Nephron progenitor cell (in vitro differentiated cells): ENCODE data around the gene GSC2.

Experiments used
- DNase-seq: peaks from one replicate; pipeline ENCODE4 v3.0.0; 2021
- H3K27ac Mint-ChIP-seq: 2 replicates; pipeline ENCODE4 v1.8.0; 2021; ENCODE audit warnings: mild to moderate bottlenecking, moderate library complexity, mixed read lengths
- H3K27me3 Mint-ChIP-seq: 2 replicates; pipeline ENCODE4 v1.8.0; 2021; ENCODE audit warnings: mild to moderate bottlenecking, low read depth, mixed read lengths; ENCODE audit not compliant: poor library complexity
- H3K36me3 Mint-ChIP-seq: 2 replicates; pipeline ENCODE4 v1.8.0; 2021; ENCODE audit warnings: low read depth, mixed read lengths
- H3K4me1 Mint-ChIP-seq: 2 replicates; pipeline ENCODE4 v1.8.0; 2021; ENCODE audit warnings: mixed read lengths
- H3K4me3 Mint-ChIP-seq: 2 replicates; pipeline ENCODE4 v1.8.0; 2021; ENCODE audit warnings: mild to moderate bottlenecking, moderate library complexity, mixed read lengths
- H3K9me3 Mint-ChIP-seq: 2 replicates; pipeline ENCODE4 v1.8.0; 2021; ENCODE audit warnings: mild to moderate bottlenecking, moderate library complexity, mixed read lengths
- CTCF ChIP-seq: fragments of 200-600 bp; sonication (generic); IDR thresholded peaks from 2 replicates; pipeline ENCODE4 v1.5.0; 2021; ENCODE audit warnings: antibody characterized with exemption

Gene GSC2

DNA sequence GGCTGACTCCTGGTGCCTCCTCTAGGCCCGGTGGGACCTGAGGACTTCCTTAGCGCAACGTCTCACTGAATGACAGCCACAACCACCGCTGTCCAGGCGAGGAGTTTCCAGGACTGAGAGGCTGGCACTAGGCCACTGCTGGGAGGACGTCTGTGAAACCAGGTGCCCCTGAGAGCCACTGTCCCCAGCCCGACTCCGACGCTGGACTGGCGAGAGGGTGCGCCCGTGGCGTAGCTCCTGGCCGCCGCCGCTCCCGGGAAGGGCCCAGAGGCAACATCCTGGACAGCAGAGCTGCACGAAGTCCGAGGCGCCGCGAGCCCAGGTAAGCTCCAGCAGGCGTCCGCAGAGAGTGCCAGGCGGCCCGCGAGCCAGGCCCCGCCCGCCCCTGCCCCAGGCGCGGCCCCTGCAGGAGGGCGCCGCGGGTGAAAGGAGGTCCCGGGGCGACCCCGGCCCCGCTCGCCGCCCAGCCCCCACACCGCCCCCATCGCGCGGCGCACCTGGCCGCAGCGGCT, 28.4 kb downstream of the GSC2 start:
- peak; percentile 62 for DNase-seq
- no peak for TF ChIP-seq CTCF
- no peaks in the 10 kb centered on the region for H3K9me3 Mint-ChIP-seq
- peak overlapping the region; percentile 92 for H3K4me3 Mint-ChIP-seq
- peak overlapping the region; percentile 79 for H3K27ac Mint-ChIP-seq
- peaks cover 18% of the 10 kb centered on the region for H3K27me3 Mint-ChIP-seq
- H3K36me3 Mint-ChIP-seq = no peaks in the 10 kb centered on the region
- peaks cover 38% of the 10 kb centered on the region for H3K4me1 Mint-ChIP-seq

DNA sequence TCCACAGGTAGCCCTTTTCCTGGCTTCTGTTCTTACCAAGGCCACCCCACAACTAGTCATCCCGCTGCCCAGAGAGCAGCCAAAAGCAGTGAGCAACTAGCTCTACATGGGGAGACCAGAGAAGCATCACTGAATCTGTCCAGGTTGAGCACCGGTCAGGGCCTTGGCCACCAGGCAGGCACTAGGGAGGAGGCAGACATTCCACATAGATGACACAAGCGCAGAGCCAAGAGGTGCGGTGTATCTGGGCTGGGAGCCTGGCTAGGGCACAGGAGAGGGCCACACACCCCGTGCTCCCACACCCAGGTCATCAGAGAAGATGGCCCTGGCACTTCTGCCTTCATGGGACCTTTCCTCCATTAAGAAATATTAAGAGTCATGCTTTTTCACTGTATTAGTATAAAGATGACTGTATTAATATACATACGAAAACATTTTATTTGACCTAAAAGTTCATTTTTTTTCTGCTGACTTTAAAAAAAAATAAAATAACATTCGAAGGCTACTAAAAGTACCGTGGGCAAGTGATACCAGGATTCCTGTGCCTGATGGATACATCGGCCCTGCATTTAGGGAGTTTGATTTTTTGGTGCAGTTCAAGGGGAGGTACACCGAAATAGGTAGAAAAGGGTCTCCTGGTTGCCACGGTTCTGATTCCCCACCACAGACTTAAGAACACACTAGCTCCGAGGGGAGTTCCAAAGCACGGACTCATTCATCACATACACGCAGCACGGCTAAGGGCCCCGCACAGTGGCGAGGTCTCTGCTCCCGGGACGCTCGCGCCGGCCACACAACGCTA, 29.1 kb downstream of the GSC2 start:
- DNase-seq = peak; percentile 49
- H3K4me3 Mint-ChIP-seq = peak overlapping the region; percentile 92
- peak overlapping the region; percentile 79 for H3K27ac Mint-ChIP-seq
- peaks cover 12% of the 10 kb centered on the region for H3K27me3 Mint-ChIP-seq
- TF ChIP-seq CTCF = no peak
- H3K36me3 Mint-ChIP-seq = peaks cover under 1% of the 10 kb centered on the region
- H3K4me1 Mint-ChIP-seq = peaks cover 39% of the 10 kb centered on the region
- no peaks in the 10 kb centered on the region for H3K9me3 Mint-ChIP-seq

- Mint-ChIP-seq H3K36me3 (peaks cover 11% of the 10 kb centered on the region), H3K4me3 (peak overlapping the region; percentile 11), H3K27me3 (peaks cover 7% of the 10 kb centered on the region), H3K27ac (no peak overlapping the region), H3K9me3 (no peaks in the 10 kb centered on the region), H3K4me1 (peaks cover 43% of the 10 kb centered on the region)
- TF ChIP-seq CTCF = no peak
- DNase-seq = no peak
These were observed 30.1 kb downstream of the GSC2 start for GRCh38 chr22:19119949-19120348.

- no peak overlapping the region for H3K27ac Mint-ChIP-seq
- H3K4me3 Mint-ChIP-seq = no peak overlapping the region
These were observed 31.7 kb downstream of the GSC2 start for GRCh38 chr22:19118329-19118880.

DNA sequence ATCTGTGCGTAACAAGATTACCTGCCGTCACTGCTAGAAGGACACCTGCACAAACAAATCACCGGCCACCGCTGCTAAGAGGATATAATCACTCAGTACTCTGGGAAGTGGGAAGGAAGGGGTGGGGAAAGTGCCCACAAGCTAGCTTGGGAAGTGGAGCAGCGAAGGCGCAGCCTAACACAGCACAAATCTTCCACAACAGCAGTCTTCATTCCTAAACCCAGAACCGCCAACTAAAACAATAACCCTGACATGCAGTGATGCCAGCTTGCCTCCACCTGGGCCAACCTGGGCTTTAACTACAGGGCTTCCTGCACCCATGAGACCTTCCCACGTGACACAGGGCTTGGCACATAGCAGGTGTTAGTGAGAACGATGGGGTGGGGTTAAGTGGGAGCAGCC, 33.0 kb downstream of the GSC2 start:
- Mint-ChIP-seq H3K27me3 (no peaks in the 10 kb centered on the region), H3K4me1 (peaks cover 41% of the 10 kb centered on the region), H3K4me3 (no peak overlapping the region), H3K27ac (peak overlapping the region; percentile 53), H3K36me3 (peaks cover 16% of the 10 kb centered on the region), H3K9me3 (no peaks in the 10 kb centered on the region)
- no peak for TF ChIP-seq CTCF
- DNase-seq = no peak

More at GRCh38 chr22:19118329-19118880, 31.7 kb downstream of the GSC2 start:
- no peaks in the 10 kb centered on the region for H3K9me3 Mint-ChIP-seq
- H3K36me3 Mint-ChIP-seq = peaks cover 16% of the 10 kb centered on the region
- H3K27me3 Mint-ChIP-seq = peaks cover 1% of the 10 kb centered on the region
- peaks cover 43% of the 10 kb centered on the region for H3K4me1 Mint-ChIP-seq
- no peak for DNase-seq
- no peak for TF ChIP-seq CTCF
